Stimulated activated CD8-positive, alpha-beta memory T cell treated with anti-CD3 and anti-CD28 coated beads, Interleukin-4, amount 100 ng/mL, for 48 hours (primary cell): Measurements from ENCODE around the gene ZBTB33.

ENCODE experiments used
- DNase-seq: peaks from one replicate; pipeline ENCODE4 v3.0.0-alpha.2; 2020

The ZBTB33 gene

GRCh38 chrX:120269373-120270035 lies 18.9 kb downstream of the ZBTB33 start:
- no peak for DNase-seq

DNA sequence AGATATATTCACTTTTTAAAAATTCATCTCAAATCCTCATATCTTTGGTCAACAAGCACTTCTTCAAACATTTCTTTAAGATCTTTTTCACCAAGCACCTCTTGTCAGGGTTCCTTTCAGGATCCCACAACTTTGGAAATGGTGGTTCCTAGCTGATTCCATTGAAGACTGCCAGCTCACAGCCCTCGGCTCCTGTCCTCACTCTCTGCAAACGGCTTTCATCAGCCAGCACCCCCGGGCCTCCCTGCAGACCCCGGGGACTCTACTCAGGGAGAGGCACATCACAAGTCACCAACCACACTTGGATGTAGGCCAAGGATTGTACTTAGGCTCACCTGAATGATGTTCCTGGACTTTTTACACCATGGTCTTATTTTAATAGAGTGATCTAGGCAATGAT lies 20.0 kb downstream of the ZBTB33 start:
- no peak for DNase-seq

- no peak for DNase-seq
These were observed 20.6 kb downstream of the ZBTB33 start for GRCh38 chrX:120271218-120271617.

DNA sequence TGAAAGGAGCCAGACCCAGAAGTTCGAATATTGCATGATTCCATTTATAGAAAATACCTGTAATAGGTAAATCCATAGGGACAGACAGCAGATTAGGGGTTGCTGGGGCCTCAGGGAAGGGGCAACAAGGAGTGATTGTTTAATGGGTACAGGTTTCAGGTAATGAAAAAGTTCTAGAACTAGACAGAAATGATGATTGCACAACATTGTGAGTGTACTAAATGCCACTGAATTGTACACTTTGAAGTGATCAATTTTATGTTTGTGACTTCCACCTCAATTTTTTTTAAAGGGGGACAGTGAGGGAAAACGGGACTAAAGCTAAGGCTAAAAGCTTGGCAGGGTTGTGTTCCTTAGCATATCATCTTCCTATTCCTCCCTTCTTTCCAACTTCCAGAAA lies 23.5 kb downstream of the ZBTB33 start:
- DNase-seq, result no peak

DNA sequence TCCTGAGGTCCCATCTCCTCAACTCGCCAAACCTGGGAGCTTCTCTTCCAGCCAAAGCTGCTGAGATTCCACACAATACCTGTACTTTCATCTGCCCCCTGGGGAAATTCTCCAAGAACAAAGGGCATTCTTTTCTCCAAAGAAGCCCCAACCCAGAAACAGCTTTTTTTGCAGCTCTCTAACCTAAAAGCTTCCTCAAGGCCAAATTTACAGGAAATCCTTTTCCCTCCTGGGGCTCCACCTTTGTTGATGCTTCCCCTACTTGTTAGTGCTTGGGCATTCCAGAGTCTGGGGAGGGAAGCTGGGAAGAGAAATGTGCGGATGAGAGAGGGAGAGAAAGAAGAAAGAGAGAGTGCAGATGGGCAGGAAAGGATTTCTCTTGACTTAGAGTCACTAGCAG lies 24.3 kb downstream of the ZBTB33 start:
- DNase-seq, result no peak

GRCh38 chrX:120281021-120281624 lies 30.5 kb downstream of the ZBTB33 start:
- DNase-seq, result no peak

DNA sequence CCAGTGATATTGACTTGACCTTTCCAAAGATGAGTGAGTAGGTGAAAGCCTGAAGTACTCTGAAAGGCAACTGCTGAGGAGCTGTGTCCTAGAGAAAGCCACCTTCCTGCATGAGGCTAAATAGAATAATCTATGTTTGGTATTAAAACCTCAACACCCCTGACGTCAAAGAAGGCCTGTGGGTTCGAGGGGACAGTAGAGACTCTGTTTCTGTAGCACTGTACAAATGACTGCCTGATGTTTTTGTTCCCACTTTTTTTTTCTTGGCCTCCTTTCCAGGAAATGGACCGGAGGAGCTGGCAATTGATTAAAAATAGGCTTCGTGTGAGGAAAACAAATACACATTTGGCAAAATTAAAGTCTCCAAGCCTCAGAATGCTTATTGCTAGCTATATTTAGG lies 31.1 kb downstream of the ZBTB33 start:
- DNase-seq, result no peak

DNA sequence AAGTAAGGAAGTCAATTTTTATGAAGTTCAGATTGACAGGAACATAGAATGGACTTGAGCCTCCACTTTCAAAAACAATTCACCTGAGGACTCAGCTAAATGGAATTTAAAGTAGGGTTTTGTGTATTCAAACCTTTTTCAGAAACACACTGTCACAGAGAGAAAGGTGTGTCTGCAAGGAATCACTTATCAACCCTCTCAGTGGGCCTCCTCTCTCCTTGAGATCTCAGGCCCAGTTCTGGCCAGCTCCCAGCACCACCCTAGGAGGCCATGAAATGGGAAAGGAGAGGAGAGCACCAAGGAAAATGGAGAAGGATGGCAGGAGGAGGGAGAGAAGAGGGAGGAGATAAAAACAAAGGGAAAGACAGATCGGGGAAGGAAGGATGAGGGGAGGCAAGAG lies 32.1 kb downstream of the ZBTB33 start:
- DNase-seq, result no peak

- no peak for DNase-seq
These were observed 36.3 kb downstream of the ZBTB33 start for GRCh38 chrX:120286733-120287512.

- no peak for DNase-seq
These were observed 37.0 kb downstream of the ZBTB33 start for GRCh38 chrX:120287513-120288112.

- DNase-seq, result no peak
These were observed 39.5 kb downstream of the ZBTB33 start for GRCh38 chrX:120290107-120290506.

DNA sequence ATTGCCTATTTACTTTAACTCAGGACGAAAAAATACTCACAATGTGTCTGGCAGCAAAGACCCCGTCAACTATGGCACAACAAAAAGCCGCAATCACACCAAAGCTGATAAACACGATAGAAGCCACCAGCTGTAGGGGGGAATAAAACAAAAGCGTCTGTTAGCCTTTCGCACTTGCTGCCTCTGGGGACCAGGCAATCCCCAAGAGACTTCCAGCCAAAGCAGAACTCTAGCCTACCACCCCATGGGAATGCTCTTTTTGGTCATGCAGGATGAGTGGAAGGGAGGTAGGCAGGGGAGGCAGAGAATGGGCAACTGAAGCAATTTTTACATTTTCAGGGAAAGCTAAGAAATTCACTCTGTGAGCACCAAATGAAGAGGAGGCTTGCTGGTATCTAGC lies 40.6 kb downstream of the ZBTB33 start:
- DNase-seq, result no peak

DNA sequence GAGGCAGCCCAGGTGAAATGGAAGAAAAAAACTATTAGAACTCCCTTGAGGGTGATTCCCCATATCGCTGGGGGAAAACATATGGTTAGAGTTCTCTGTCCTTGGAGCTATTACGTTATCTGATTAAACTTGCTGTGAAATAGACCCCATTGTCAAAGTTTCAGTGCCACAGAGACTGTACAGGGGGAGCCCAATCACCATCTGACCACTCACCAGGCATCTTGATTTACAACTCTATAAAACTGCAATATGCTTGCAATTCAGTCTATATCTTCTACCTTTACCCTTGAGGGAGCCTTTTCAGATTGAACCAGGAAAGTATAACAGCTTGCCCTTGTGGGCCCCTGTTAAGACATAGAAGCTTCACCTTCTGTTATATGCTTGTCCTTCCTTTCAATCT lies 42.4 kb downstream of the ZBTB33 start:
- DNase-seq, result no peak

DNA sequence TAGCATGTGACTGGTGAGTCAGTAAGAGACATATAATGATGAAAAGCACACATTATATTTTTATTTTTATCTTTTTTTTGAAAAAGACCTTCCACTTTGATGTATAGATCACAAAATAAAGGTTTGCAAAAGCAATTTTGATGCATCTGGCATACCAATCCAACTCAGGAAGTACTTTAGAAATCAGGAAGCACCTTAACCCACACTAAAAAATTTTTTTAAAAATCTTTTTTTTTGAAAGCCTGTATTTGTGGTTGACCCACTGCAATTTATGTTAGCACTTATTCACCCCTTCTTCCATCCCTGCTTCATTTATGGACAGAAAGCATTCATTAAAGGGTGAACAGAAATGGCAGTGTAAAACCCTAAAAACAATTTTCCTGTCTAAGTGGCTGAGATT lies 44.0 kb downstream of the ZBTB33 start:
- no peak for DNase-seq

DNA sequence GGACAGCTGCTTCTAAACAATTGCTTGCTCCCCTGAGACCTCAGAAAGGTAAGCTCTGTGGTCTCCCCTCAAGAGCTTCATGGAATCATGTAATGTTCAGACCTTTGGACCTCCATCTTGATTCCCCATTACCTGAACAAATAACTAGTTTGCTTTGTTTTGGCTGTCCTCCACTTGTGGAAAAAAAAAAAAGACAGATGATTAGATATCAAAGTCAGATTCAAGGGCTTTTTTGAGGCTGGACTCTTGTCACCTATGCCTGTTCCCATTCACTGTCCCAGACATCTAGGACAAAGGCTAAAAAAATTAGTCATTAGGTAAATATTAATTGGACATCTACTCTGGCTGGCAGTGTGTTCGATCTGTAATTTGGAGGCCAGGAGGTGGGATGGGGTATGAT lies 47.3 kb downstream of the ZBTB33 start:
- no peak for DNase-seq

- DNase-seq, result no peak
These were observed 49.3 kb downstream of the ZBTB33 start for GRCh38 chrX:120299928-120300327.

- no peak for DNase-seq
These were observed 50.9 kb downstream of the ZBTB33 start for GRCh38 chrX:120301497-120301896.

- DNase-seq, result no peak
These were observed 51.3 kb downstream of the ZBTB33 start for GRCh38 chrX:120301960-120302359.

GRCh38 chrX:120302434-120302833 lies 51.8 kb downstream of the ZBTB33 start:
- peak; percentile 36 for DNase-seq

DNA sequence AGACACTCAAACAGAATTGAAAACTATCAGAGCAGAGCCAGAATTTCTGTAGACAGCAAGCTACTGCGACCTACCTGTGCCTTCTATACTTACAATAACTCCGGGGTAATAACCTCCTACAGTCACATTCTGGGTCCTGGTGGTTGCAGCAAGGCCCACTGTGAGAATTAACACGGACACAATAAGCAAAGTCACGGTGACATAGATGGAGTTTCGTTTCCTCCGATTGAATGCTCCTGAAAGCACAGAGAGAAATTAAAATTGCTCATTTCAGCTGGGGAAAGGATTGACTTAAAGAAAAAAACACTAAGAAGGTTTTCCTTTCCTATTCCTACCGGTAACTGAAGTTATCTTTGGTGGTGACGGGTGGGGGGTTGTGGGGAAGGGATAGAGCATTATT lies 53.6 kb downstream of the ZBTB33 start:
- DNase-seq, result no peak

DNA sequence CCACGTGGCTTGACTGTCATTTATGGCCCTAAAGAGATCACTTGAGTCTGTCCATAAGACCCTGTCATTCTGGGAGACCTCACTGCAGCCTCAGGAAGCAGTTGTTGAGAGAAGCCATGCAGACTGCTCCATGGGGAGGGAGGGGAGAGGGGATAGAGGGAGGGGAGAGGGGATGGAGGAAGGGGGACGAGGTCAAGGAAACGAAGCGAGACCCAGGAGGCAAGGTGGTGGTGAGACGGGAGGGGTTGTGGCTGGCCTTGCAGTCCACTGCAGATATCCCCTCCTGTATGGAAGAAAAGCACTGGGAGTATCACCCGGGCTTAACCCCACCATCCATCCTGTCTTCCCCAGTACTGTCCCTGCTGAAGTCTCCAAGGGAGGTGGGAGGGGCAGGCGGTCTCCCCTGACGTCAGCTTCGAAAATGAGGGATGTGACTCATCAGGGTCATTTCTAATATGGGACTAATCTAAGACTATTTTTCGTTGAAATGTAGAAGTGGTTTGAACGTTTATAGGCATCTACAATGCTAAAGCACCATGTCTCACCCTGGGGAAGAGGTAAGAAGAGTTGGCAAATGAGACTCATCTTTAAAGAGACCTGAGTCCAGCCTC lies 55.0 kb downstream of the ZBTB33 start:
- DNase-seq, result no peak

DNA sequence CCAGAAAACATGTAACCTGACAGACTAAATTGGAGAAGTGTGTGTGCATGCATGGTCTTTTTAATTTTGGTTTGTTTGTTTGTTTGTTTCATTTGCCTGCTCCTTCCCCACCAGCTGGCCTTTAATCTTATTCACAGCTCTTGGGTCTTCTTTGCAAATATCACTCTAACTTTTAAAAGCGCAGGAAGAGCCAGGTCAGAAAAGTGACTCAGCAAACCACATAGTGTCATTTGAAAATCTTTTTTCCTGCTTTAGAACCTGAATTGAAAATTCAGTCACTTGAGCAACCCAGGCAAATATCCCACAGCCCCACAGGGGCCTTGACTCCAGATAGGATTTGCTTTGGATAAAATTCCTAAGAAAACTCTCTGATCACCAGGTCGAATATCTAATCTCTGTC lies 56.0 kb downstream of the ZBTB33 start:
- no peak for DNase-seq
